ENCODE data around the gene MAB21L3.

GRCh38 chr1:116179964-116180363 lies 68.8 kb downstream of the MAB21L3 start:
- TF ChIP-seq EZH2 (conservative IDR thresholded peaks at IDR 0.05; ENCODE audit: low read depth, low read length) (no peak), POLR2A (IDR thresholded peaks at IDR 0.05; ENCODE audit: insufficient read depth in 1 of 2, low read depth in 2 of 2, low read length in 2 of 2) (no peak), MXI1 (IDR thresholded peaks at IDR 0.05; ENCODE audit: borderline replicate concordance, low read depth, low read length) (0 out of 3 replicates have a peak, but pooled peaks have one; percentile 3), CTCF (CRISPR knock-in tag; IDR thresholded peaks at IDR 0.05) (no peak), RBFOX2 (IDR thresholded peaks at IDR 0.05; ENCODE audit: low read depth, low read length) (no peak)
